Kasumi-1 (cell line): ENCODE measurements around the gene BBX.

ENCODE experiments used
- DNase-seq, 2 experiments: peaks; one replicate each; lab custom pipeline; 2025; lab: John Stamatoyannopoulos, UW

BBX gene

DNA sequence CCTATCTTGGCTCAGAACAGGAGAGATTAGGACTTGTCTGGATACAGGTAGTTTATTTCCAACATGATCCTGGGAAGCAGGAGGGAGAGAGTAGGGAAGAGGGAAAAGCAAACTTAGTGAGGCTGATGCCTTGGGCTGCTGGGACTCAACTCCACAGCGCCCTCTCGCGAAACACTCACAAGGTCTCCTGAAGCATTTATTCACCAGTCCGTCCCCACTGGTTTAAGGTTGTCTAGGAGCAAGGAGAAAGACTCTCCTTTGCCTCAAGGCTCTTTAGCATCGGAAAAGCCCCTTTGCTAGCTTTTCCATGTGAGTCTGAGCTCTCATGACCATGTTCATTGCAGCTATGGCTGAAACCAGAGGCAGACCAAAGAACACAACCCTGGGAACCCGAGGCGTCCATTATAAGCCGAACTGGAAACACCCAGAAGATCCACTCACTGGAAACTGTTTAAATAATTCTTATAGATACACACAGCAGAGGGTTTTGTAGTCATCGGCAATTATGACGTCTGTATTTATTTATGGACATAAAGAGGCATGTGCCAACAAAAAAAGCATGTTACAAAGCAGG, 323.6 kb downstream of the BBX start:
- peak; percentile 54 to 65 for DNase-seq

- DNase-seq: no peak
Measured at GRCh38 chr3:107847791-107848190, 325.0 kb downstream of the BBX start.

- DNase-seq: no peak
Measured at GRCh38 chr3:107848351-107848915, 325.7 kb downstream of the BBX start.

DNA sequence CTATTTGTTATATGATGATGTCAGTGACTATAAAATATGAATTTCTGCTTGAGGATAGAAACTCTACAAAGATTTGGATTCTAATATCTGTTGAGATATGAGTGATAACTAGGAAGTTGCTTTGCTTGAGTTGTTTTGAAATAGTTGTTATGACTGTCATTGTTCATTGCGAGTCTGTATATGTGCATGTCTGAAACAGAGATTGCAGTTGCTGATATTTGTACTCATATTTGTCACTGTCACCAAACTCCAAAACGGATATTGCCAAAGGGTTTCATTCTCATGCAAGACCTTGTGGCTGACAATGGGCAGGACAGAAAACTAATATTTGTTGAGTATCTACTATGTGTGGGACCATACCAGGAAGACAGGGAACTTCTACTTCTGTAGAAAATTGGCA, 327.9 kb downstream of the BBX start:
- DNase-seq: no peak

DNA sequence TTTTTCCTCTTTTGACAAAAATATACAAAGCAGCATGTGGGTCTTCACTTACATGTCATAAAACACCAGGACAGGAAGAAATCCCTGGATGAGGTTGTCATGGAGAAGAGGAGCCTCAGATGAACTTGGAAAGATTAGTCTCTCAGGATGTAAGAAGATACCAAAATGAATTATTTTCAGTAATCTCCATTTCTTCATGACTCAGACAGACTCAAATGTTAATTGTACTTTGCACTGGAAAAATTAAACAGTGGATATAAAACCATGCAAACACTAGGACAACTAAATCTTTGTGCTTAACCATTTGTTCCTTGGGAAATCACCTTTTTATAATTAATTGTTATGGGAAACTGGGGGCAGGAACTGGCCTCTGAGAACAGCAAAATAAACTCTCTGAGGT, 331.1 kb downstream of the BBX start:
- DNase-seq: no peak

DNA sequence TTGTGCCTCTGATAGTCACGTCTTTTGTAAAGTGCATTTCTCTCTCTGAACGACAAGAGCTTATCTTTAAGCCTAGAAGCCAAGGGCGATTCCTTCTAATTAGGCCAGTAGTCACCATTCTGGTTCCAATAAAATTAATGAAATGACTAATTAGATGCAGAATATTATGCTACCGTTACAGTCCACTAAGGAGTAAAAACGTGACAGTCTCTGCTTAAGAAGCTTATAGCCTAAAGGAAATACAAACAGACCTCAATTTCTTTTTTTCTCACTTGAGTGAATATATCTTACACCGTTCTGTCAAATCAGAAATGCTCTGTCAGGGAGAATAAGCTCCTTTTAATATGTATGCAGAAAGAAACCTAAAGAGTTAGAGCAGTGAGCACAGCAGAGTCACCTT, 332.0 kb downstream of the BBX start:
- DNase-seq: no peak

GRCh38 chr3:107855710-107856109, 332.9 kb downstream of the BBX start:
- peak; percentile 41 to 44 for DNase-seq

DNA sequence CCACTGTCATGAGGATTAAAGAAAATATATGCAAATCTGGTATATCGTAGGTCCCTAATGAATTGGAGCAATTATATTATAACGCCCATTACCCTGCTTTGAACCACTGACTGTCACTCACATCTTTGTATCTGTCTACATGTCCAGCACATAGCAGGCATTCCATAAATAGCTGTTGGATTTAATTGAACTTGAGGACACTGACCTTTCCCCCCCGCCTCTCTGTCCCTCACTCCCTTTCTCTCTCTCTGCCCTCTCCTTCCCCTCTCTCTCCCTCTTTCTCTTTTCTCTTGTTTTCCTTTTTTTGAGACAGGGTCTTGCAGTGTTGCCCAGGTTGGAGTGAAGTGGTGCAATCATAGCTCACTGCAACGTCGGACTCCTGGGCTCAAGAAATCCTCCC, 335.1 kb downstream of the BBX start:
- DNase-seq: no peak

DNA sequence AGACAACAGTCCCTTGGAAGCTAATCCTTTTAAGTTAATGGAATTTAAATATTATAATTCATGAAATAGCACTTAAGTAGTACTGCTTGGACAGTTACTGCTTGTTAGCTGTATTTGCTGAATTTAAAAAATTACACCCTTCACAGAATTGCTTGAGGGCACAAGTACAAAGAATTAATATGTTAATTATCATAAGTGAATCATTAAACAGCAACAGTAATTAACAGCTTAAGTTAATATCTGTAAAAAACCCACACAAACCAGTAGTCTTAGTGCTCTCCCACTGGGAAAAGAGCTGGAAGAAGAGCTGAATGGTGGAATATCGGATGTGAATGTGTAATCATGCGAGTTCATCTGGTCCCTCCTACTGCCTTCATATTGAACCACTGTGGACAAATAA, 336.1 kb downstream of the BBX start:
- no peak for DNase-seq
